Inflammatory macrophage (primary cell): Measurements from ENCODE around the gene FALEC.

Source experiments
- DNase-seq, 2 donors: peaks; one replicate each; pipeline ENCODE4 v3.0.0-alpha.2; 2020 to 2022

The FALEC gene

GRCh38 chr1:150512846-150513245 is 2.7 kb upstream of the FALEC start:
- DNase-seq: no peak

DNA sequence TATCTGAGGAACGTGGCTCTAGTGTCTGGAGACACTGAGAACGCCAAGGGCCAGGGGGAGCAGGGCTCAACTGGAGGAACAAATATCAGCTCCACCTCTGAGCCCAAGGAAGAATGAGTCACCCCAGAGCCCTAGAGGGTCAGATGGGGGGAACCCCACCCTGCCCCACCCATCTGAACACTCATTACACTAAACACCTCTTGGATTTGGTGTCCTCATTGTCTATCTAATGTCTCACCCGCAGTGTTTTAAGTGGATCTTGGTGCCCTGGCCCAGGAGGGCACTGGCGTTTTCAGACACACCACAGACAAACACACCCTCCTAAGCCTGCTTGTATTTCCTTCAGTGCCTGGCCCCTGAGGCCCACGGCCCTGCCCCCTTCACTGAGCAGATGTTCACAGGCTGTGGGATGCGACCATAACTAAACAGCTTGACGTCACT is 2.2 kb upstream of the FALEC start:
- no peak for DNase-seq

DNA sequence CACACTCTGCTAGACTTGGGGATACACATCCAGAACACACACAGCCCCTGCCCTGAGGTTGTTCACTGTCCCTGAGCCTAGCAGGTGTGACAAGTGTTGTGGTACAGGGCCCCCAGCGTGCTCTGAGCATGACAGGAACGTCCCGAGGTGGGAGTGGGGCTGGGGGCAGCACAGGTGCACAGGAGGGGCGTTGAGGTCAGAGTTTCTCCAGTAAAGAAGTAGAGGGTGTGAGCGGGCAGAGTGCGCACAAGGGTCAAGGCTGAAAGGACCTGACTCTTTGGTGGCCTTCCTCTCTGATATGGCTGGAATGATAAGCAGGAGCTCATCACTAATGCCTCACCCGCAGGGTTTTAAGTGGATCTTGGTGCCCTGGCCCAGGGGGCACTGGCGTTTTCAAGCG is 1.3 kb upstream of the FALEC start:
- no peak for DNase-seq

DNA sequence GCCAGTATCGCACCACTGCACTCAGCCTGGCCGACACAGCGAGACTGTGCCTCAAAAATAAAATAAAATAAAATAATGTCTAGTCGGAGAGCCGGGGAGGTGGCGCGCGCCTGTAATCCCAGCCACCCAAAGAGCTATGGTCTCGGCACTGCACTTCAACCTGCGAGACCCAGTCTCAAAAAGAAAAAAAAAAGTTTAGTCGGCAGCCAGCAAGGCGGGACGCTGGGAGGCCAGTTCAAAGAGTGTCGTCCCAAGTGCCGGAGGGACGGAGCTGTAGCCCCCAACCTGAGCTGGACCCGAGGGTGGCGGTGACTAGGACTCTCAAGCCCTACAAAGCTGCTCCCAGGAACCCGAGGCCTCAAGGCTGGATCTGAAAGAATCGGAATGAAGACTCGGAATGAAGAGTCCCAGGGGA is 632 bp upstream of the FALEC start:
- no peak for DNase-seq

DNA sequence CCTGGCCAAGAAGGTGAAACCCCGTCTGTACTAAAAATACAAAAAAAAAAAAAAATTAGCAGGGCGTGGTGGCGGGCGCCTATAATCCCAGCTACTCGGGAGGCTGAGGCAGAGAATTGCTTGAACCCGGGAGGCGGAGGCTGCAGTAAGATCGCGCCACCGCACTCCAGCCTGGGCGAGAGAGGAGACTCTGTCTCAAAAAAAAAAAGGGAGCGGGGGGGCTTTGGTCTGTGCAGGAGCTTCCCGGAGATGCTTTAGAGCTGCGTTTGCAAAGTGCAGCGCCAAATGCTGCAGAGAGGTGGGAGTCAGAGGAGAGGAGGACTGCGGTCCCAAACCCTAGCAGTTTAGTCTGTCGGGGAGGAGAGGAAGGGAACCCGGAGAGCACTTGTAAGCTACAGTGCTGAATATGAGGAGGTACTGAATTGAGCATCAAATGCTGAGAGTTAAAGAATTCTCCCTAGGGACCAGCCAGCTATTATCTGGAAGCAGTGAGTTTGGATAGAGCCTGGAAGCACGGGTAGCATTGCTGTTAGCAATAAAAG is 569 bp downstream of the FALEC start:
- no peak for DNase-seq

- no peak for DNase-seq
These were observed 1.1 kb downstream of the FALEC start for GRCh38 chr1:150516616-150517015.

GRCh38 chr1:150521196-150521968 is 5.8 kb downstream of the FALEC start:
- no peak for DNase-seq

DNA sequence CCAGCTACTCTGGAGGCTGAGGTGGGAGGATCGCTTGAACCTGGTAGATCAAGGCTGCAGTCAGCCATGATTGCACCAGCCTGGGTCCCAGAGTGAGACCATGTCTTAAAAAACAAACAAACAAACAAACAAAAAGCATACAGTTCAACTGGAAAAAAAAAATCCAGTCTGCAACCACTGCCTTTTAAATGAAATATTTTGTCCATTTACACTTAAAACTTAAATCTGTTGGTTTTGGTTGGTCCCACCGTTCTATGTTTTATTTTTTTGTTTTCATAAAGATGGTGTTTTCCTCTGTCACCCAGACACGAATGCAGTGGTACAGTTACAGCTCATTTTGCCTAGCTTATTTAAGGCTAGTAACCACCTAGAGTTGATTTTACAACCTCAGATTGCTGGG is 9.8 kb downstream of the FALEC start:
- DNase-seq: no peak

DNA sequence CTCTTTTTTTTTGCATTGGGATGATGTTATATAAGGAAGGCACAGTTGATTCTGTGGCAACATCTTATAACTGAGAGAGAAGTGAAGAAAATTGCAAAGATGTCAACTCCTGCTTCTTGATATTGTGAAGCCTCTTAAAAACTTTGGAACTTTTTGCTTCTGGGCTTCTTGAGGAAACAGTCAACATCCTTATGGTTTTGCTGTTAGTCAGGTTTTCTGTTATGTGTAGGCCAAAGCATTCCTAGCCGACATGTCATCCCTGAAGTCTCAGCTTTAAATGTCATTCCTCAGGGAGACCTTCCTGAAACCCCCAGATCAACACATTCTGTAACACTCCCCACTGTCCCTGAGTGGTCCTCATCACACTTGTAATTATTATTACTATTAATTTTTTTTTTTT is 12.6 kb downstream of the FALEC start:
- no peak for DNase-seq

- DNase-seq: no peak
These were observed 13.5 kb downstream of the FALEC start for GRCh38 chr1:150529017-150529416.

DNA sequence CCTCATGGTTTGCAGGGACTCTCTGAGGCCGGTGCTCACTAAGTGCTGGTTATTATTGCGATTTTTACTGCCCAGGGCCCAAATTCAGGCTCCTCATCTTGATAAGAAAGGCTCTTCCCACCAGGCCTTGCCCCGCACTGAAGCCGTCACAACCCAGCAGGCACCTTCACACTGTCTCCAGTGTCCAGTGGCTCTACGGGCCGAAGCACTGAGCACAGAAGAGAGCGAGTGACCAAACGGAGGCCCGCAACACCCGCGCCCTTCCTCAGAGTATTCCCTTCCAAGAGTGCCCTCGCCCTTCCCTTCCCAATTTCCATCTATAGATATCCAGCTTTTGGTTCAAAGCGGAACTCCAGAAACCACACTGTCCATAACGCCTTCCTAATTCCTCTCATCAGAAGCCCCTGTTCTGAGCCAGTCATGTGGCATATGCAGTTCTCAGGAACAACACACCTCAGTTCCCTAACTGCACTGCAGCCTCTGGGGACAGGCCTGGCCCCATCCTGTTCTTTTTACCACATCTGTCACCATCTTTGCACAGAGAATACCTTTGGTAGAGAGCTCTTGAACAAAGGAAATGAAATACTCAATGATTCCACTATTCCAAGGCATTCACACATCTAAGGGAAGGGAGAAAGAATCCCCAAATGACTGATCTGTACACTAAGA is 15.1 kb downstream of the FALEC start:
- DNase-seq: no peak

GRCh38 chr1:150532860-150533259 is 17.3 kb downstream of the FALEC start:
- no peak for DNase-seq

DNA sequence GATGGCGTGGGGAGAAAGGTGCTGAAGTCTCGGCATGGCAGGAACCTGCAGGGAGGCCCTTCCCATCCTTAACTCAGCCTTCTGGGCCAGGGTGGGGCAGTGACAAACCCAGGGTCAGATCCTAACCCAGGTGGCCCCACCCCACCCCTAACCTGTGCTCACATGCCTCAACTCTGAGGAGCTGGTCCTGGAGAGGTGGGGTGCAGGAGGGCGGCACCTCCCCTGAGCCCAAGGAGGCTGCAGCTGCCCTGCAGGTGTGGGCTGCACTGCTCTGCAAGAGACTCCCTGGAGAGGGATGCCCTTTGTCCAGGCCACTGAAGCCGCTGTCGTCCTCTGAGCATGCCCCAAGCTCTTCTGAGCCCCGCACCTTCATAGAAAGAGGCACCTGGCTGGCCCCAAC is 18.4 kb downstream of the FALEC start:
- DNase-seq: no peak

DNA sequence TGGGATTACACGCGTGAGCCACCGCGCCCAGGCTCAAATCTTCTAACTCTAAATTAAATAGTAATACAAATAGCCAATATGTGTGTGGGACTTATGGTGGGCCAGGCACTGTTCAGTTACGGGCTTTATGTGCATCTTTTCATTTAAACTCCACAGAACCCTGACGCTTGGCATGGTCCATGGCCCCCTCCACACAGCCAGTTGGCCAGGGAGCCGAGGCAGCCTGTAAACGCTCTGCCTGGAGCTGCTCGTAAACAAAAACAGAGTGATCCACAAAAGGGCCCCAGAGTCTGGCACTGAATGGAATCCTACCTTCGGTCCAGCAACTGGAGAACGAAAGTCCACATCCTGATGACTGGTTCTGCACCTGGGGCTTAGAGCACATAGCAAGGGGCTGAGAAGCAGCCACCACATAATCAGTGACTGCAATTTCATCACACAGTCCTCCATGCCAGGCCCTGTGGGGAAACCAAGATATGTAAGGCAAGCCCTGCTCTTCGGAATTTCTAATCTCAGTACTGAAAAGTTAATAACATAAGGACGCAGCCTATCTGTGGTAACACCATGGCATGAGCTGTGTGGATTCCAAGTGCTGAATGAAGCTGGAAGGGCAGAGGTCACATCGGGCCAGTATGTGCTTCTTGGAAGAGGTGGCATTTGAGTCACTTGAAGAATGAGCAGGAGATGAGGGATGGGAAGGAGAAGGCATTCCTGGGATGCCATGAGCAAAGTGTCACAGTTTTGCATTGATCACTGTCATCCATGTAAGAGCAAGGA is 20.1 kb downstream of the FALEC start:
- no peak for DNase-seq

DNA sequence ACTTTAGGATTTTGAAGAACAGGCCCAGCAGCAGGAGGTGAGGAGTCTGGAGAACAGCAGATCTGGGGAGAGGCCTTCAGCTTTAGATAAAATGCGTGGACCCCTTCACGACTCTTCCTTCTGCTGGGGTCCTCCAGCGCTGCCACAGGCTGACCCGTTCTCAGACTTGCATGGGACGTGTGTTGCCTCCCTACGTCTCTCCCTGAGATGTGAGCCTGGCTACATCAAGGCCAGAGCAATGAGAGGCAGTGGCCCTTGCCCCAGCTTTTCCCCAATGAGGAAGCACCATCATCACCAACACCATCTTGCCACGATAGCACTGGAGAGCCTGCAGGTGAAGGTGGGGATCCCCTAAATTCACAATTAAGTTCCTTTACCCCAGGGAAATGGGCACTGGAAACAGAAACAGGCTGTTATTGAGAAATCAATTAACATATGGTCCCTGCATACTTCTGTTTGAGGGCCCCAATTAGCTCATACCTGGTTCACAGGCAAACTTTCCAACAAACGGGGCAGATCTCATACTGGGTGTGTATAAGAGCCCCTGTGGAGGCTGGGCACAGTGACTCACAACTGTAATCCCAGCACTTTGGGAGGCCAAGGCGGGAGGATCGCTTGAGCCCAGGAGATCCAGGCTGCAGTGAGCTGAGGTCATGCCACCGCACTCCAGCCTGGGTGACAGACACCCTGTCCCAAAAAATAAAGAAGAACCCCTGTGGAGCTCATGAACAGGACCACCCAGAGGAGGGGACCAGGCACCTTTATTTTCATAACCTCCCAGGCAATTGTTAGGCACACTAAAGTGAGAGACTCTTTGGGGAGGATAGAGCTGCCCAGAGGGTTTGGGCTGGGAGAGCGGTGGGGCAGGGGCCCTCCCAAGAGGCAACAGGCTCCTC is 21.5 kb downstream of the FALEC start:
- no peak for DNase-seq

GRCh38 chr1:150537732-150538684 is 22.5 kb downstream of the FALEC start:
- DNase-seq: no peak

GRCh38 chr1:150543500-150544143 is 28.1 kb downstream of the FALEC start:
- DNase-seq: no peak

GRCh38 chr1:150544204-150544603 is 28.7 kb downstream of the FALEC start:
- DNase-seq: no peak

DNA sequence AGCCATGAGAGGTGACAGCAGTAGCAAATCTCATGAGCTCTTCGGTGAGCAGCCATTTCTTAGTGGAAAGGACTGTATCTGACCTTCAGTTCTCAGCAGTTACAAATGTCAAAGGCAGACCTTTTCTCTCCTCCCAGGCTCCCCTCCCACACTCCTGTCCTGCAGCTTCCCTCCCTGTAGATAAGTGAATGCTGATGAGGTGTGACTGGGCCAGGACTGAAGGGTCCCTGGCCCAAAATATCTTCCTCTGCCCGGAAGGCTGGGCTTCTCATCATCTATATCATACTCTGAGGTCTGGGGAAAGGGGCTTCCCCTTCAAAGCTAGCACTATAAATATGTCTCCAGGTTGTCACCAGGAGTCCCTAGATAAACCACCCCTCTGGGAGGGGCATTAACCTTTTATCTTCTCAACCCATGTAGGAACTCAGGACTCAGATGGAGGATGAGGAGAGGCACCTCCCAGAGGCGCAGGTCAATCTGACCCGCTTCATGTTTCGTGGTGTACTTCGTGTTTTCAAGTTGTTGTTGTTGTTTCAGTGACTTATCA is 30.0 kb downstream of the FALEC start:
- no peak for DNase-seq

DNA sequence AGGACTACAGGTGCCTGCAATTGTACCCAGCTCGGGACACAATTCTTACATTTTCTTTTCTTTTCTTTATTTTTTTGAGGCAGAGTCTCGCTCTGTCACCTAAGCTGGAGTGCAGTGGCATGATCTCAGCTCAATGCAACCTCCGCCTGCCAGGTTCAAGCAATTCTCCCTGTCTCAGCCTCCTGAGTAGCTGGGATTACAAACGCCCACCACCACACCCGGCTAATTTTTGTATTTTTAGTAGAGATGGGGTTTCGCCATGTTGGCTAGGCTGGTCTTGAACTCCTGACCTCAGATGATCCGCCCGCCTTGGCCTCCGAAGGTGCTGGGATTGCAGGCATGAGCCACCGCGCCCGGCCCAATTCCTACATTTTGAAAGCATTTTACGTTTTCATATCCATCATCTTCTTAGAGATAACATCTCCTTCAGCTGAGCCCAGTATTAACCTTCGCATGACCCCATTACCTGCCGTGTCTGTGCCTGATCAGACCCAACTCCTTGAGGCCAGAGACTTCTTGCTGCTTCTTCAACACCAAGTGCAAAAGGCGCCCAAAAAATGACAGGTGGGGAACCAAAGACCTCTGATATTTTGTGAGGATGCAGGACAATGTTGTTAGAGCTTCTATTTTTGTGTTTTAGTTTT is 30.9 kb downstream of the FALEC start:
- DNase-seq: no peak
